Esophagus squamous epithelium (tissue), 4 donors: ENCODE results near the gene MICA.

Experiments
- CTCF ChIP-seq, 6 experiments: fragments of 450-650 bp in 4 of 6; fragments of 200-600 bp in 2 of 6; sonication (generic) in 2 of 6; IDR thresholded peaks; one replicate each; pipeline ENCODE4 v1.5.1; 2016 to 2019; ENCODE audit warnings: antibody characterized with exemption in 6 of 6, mild to moderate bottlenecking in 4 of 6, moderate library complexity in 4 of 6
- POLR2A ChIP-seq, 4 donors: fragments of 450-650 bp; IDR thresholded peaks; one replicate each; pipeline ENCODE4 v1.6.1; 2017; ENCODE audit warnings: antibody characterized with exemption in 4 of 4, mild to moderate bottlenecking in 4 of 4, moderate library complexity in 3 of 4

DNA sequence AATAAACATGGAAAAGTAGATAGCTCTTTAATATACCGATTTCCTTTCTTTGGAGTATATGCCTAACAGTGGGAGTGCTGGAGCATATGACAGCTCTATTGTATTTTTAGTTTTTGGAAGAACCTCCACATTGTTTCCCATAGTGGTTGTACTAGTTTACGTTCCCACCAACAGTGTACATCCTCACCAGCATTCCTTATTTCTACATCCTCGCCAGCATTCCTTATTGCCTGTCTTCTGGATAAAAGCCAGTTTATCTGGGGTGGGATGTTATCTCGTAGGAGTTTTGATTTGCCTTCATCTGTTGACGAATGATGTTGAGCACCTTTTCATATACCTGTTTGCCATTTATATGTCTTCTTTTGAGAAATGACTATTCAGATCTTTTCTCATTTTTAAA, 2.6 kb downstream of the MICA start:
- TF ChIP-seq CTCF (IDR thresholded peaks at IDR 0.05) = no peak
- no peak for TF ChIP-seq POLR2A (IDR thresholded peaks at IDR 0.05)
